Measurements from ENCODE around the gene RYR2. TPM values are rescaled to one million over a fixed set of nuclear protein-coding genes. Genes with fewer than 3 reads are reported as not detected.
"Not testable (repeated sequence)": the region's sequence is repeated elsewhere in the genome, so short reads cannot be mapped to it uniquely, and the experiment has no call there.

RYR2 gene
- total RNA-seq, 1 experiment from 2014 or later = 4.0 TPM

GRCh38 chr1:237267743-237268142 lies 225.8 kb downstream of the RYR2 start:
- TF ChIP-seq CTCF (IDR thresholded peaks at IDR 0.05; ENCODE audit: unreplicated experiment) = no peak
- no peak overlapping the region for H3K4me3 Mint-ChIP-seq (ENCODE audit: unreplicated experiment)
- DNase-seq (ENCODE audit: unreplicated experiment) = no peak
- CTCF ChIA-PET = interaction anchor here (0.7 kb wide), 1 partner anchor 588 kb away, joined by 3 read pairs; no protein-coding TSS in a partner anchor
- intact Hi-C loops (cut with micrococcal nuclease) = no loop called here
- H3K4me1 Mint-ChIP-seq (ENCODE audit: insufficient read depth, unreplicated experiment) = no peaks in the 10 kb centered on the region
- no peak overlapping the region for H3K27ac Mint-ChIP-seq (ENCODE audit: low read depth, unreplicated experiment)
- H3K27me3 Mint-ChIP-seq (ENCODE audit: insufficient read depth, unreplicated experiment) = peaks cover 60% of the 10 kb centered on the region
- no peaks in the 10 kb centered on the region for H3K9me3 Mint-ChIP-seq (ENCODE audit: unreplicated experiment)
- H3K36me3 Mint-ChIP-seq (ENCODE audit: insufficient read depth, unreplicated experiment) = no peaks in the 10 kb centered on the region
- POLR2A ChIA-PET = no interaction called here
- BruUV-seq (replicated peaks) = no TSS peak

- H3K4me1 Mint-ChIP-seq (ENCODE audit: insufficient read depth, unreplicated experiment) = no peaks in the 10 kb centered on the region
- H3K4me3 Mint-ChIP-seq (ENCODE audit: unreplicated experiment) = no peak overlapping the region
- no peak for DNase-seq (ENCODE audit: unreplicated experiment)
- no peak overlapping the region for H3K27ac Mint-ChIP-seq (ENCODE audit: low read depth, unreplicated experiment)
- CTCF ChIA-PET = no interaction called here
- peaks cover 38% of the 10 kb centered on the region for H3K27me3 Mint-ChIP-seq (ENCODE audit: insufficient read depth, unreplicated experiment)
- TF ChIP-seq CTCF (IDR thresholded peaks at IDR 0.05; ENCODE audit: unreplicated experiment) = no peak
- intact Hi-C loops (cut with micrococcal nuclease) = no loop called here
- BruUV-seq (replicated peaks) = no TSS peak
- H3K9me3 Mint-ChIP-seq (ENCODE audit: unreplicated experiment) = no peaks in the 10 kb centered on the region
- POLR2A ChIA-PET = no interaction called here
- H3K36me3 Mint-ChIP-seq (ENCODE audit: insufficient read depth, unreplicated experiment) = no peaks in the 10 kb centered on the region
Observed at GRCh38 chr1:237269938-237270337, 228.0 kb downstream of the RYR2 start.

- Mint-ChIP-seq H3K4me1 (ENCODE audit: insufficient read depth, unreplicated experiment) (no peaks in the 10 kb centered on the region), H3K27me3 (ENCODE audit: insufficient read depth, unreplicated experiment) (peaks cover 37% of the 10 kb centered on the region), H3K36me3 (ENCODE audit: insufficient read depth, unreplicated experiment) (no peaks in the 10 kb centered on the region), H3K9me3 (ENCODE audit: unreplicated experiment) (no peaks in the 10 kb centered on the region), H3K4me3 (ENCODE audit: unreplicated experiment) (no peak overlapping the region), H3K27ac (ENCODE audit: low read depth, unreplicated experiment) (no peak overlapping the region)
- ChIA-PET POLR2A (no interaction called here), CTCF (no interaction called here)
- BruUV-seq (replicated peaks) = no TSS peak
- TF ChIP-seq CTCF (IDR thresholded peaks at IDR 0.05; ENCODE audit: unreplicated experiment) = no peak
- DNase-seq (ENCODE audit: unreplicated experiment) = no peak
- intact Hi-C loops (cut with micrococcal nuclease) = no loop called here
Observed at GRCh38 chr1:237270353-237270752, 228.4 kb downstream of the RYR2 start.

- DNase-seq (ENCODE audit: unreplicated experiment); POLR2A ChIA-PET; H3K4me1 Mint-ChIP-seq (ENCODE audit: insufficient read depth, unreplicated experiment); H3K9me3 Mint-ChIP-seq (ENCODE audit: unreplicated experiment); H3K4me3 Mint-ChIP-seq (ENCODE audit: unreplicated experiment); BruUV-seq (replicated peaks); H3K27ac Mint-ChIP-seq (ENCODE audit: low read depth, unreplicated experiment); H3K36me3 Mint-ChIP-seq (ENCODE audit: insufficient read depth, unreplicated experiment): not testable (repeated sequence)
- intact Hi-C loops (cut with micrococcal nuclease) = loop anchor here (5.0 kb wide), 1 partner anchor 46 kb away; no protein-coding TSS in a partner anchor
- H3K27me3 Mint-ChIP-seq (ENCODE audit: insufficient read depth, unreplicated experiment) = peaks cover 46% of the 10 kb centered on the region
- CTCF ChIA-PET = interaction anchor here (0.6 to 1.2 kb wide), 4 partner anchors 12 to 499 kb away, joined by 3 read pairs; no protein-coding TSS in a partner anchor
Observed at GRCh38 chr1:237277994-237278393, 236.0 kb downstream of the RYR2 start.

- H3K27ac Mint-ChIP-seq (ENCODE audit: low read depth, unreplicated experiment) = no peak overlapping the region
- H3K27me3 Mint-ChIP-seq (ENCODE audit: insufficient read depth, unreplicated experiment) = peaks cover 56% of the 10 kb centered on the region
- POLR2A ChIA-PET = no interaction called here
- no peaks in the 10 kb centered on the region for H3K4me1 Mint-ChIP-seq (ENCODE audit: insufficient read depth, unreplicated experiment)
- intact Hi-C loops (cut with micrococcal nuclease) = loop anchor here (5.0 kb wide), 1 partner anchor 47 kb away; no protein-coding TSS in a partner anchor
- no peaks in the 10 kb centered on the region for H3K36me3 Mint-ChIP-seq (ENCODE audit: insufficient read depth, unreplicated experiment)
- no peak for TF ChIP-seq CTCF (IDR thresholded peaks at IDR 0.05; ENCODE audit: unreplicated experiment)
- BruUV-seq (replicated peaks) = no TSS peak
- no peak overlapping the region for H3K4me3 Mint-ChIP-seq (ENCODE audit: unreplicated experiment)
- CTCF ChIA-PET = no interaction called here
- DNase-seq (ENCODE audit: unreplicated experiment) = no peak
- H3K9me3 Mint-ChIP-seq (ENCODE audit: unreplicated experiment) = no peaks in the 10 kb centered on the region
Observed at GRCh38 chr1:237279629-237280028, 237.6 kb downstream of the RYR2 start.

Data from MCF 10A (cell line).